Measurements from ENCODE around the gene CCDC148. TPM values are rescaled to one million over a fixed set of nuclear protein-coding genes. Genes with fewer than 3 reads are reported as not detected.

The CCDC148 gene
- total and polyA plus RNA-seq, 2 donors from 2014 or later = 6.6 to 21.0 TPM

DNA sequence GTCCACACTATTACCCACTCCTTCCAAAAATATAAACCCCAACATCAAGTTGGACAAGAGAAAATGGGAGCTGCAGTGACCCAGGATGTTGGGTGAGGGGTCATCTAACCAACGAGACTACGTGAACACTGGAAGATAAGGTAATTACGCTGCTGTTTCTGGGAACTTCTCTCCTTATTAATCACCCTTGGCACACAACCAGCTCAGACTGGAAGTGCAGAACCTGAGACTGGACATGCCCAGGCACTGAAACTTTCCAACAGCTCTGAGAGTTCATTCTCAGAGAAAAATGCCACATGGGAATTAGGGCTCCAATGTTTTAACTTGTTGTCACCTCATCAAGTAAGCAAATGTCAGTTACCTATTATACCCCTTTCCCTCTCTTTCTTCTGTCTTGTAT lies 135.3 kb downstream of the CCDC148 start:
- no peak for TF ChIP-seq CTCF (IDR thresholded peaks at IDR 0.05; ENCODE audit: borderline replicate concordance, extremely low read depth, insufficient read depth)
- Histone ChIP-seq H3K27ac (ENCODE audit: low read depth in 2 of 2, low read length in 2 of 2) (no peak overlapping the region), H3K27me3 (ENCODE audit: control insufficient read depth, insufficient read depth, low read length) (no peaks in the 10 kb centered on the region), H3K9ac (ENCODE audit: low read length in 3 of 3) (no peak overlapping the region), H3K4me3 (ENCODE audit: low read length in 3 of 3) (no peak overlapping the region), H3K4me1 (ENCODE audit: control insufficient read depth in 2 of 3, insufficient read depth in 2 of 3, low read depth in 1 of 3, low read length in 3 of 3) (no peaks in the 10 kb centered on the region), H3K36me3 (ENCODE audit: control insufficient read depth in 2 of 3, insufficient read depth in 3 of 3, low read length in 3 of 3) (no peaks in the 10 kb centered on the region), H3K9me3 (ENCODE audit: control insufficient read depth in 2 of 3, insufficient read depth in 1 of 3, low read length in 3 of 3) (no peaks in the 10 kb centered on the region)
- DNase-seq = no peak
- no peak for FAIRE-seq
- intact Hi-C loops (cut with DNase I) = no loop called here

DNA sequence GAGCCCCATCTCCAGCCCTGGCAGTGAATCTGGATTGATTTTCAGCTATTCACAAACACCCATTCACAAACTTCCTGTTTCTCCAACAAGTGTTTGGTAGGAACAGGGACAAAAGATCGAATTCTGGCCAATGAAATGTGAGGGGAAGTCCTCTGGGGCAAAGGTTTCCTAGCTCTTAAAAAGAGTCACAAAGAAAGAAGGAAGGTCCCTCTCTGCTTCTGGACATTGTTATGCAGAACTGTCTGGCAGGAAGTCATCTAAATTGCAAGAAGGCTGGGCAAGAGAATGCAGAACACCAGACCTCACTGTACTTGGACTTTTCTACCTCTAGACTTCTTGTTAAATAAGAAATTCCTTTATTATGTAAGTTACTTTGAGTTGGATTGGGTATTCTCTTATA lies 137.3 kb downstream of the CCDC148 start:
- no peak for DNase-seq
- no peak for FAIRE-seq
- Histone ChIP-seq H3K4me1 (ENCODE audit: control insufficient read depth in 2 of 3, insufficient read depth in 2 of 3, low read depth in 1 of 3, low read length in 3 of 3) (no peaks in the 10 kb centered on the region), H3K27ac (ENCODE audit: low read depth in 2 of 2, low read length in 2 of 2) (no peak overlapping the region), H3K4me3 (ENCODE audit: low read length in 3 of 3) (no peak overlapping the region), H3K9ac (ENCODE audit: low read length in 3 of 3) (no peak overlapping the region), H3K36me3 (ENCODE audit: control insufficient read depth in 2 of 3, insufficient read depth in 3 of 3, low read length in 3 of 3) (no peaks in the 10 kb centered on the region), H3K27me3 (ENCODE audit: control insufficient read depth, insufficient read depth, low read length) (no peaks in the 10 kb centered on the region), H3K9me3 (ENCODE audit: control insufficient read depth in 2 of 3, insufficient read depth in 1 of 3, low read length in 3 of 3) (no peaks in the 10 kb centered on the region)
- TF ChIP-seq CTCF (IDR thresholded peaks at IDR 0.05; ENCODE audit: borderline replicate concordance, extremely low read depth, insufficient read depth) = no peak
- intact Hi-C loops (cut with DNase I) = no loop called here

DNA sequence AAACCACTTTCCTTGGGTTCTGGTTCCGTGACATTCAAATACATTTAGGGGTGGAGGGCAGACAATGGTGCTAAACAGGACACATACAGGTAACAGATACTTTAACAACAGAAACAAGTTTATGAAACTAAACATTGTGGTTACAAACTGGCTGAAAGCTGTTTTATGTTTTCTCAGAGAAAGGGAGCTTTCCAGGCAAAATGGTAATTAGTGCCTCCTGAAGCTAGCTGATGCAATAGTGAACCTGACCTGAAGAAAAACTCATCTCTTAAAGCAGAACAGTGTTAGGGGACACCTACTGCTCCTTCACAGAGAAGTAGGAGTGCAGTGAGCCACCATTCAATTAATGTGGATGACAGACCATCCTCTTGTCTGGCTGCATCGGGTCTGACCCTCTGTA lies 138.9 kb downstream of the CCDC148 start:
- H3K36me3 ChIP-seq (ENCODE audit: control insufficient read depth in 2 of 3, insufficient read depth in 3 of 3, low read length in 3 of 3) = no peaks in the 10 kb centered on the region
- no peak overlapping the region for H3K9ac ChIP-seq (ENCODE audit: low read length in 3 of 3)
- H3K4me1 ChIP-seq (ENCODE audit: control insufficient read depth in 2 of 3, insufficient read depth in 2 of 3, low read depth in 1 of 3, low read length in 3 of 3) = no peaks in the 10 kb centered on the region
- intact Hi-C loops (cut with DNase I) = no loop called here
- no peak overlapping the region for H3K27ac ChIP-seq (ENCODE audit: low read depth in 2 of 2, low read length in 2 of 2)
- H3K9me3 ChIP-seq (ENCODE audit: control insufficient read depth in 2 of 3, insufficient read depth in 1 of 3, low read length in 3 of 3) = no peaks in the 10 kb centered on the region
- H3K4me3 ChIP-seq (ENCODE audit: low read length in 3 of 3) = no peak overlapping the region
- no peak for FAIRE-seq
- no peak for TF ChIP-seq CTCF (IDR thresholded peaks at IDR 0.05; ENCODE audit: borderline replicate concordance, extremely low read depth, insufficient read depth)
- no peaks in the 10 kb centered on the region for H3K27me3 ChIP-seq (ENCODE audit: control insufficient read depth, insufficient read depth, low read length)
- no peak for DNase-seq

DNA sequence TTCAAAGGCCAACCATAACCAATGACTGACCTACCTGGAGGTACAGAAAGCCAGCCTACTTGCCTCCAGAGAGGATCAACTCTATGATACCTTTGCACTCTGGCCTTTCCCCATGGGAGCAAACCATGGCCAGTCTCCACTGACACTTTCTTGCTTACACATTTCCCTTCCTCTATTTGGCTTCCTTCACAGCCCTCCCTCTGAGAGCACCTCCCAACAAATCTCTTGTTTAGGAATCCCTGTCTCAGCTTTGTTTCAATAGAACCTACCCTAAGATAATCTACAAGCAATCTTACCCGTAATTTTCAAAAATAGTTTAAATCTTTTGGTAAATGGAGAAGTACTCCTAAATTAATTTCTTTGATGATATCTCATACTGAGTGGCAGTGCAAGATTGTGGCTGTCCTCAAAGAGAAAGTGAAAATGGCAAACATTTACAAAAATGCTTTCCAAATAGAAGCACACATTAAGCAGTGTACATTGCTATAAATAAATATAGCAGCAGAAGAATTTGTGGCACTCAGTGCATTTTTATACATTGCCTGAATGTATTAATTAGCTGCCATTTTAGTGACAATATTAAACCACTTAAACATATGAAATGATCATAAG lies 140.6 kb downstream of the CCDC148 start:
- H3K27me3 ChIP-seq (ENCODE audit: control insufficient read depth, insufficient read depth, low read length) = no peaks in the 10 kb centered on the region
- TF ChIP-seq CTCF (IDR thresholded peaks at IDR 0.05; ENCODE audit: borderline replicate concordance, extremely low read depth, insufficient read depth) = no peak
- FAIRE-seq (no peak), DNase-seq (no peak)
- no peak overlapping the region for H3K4me3 ChIP-seq (ENCODE audit: low read length in 3 of 3)
- intact Hi-C loops (cut with DNase I) = no loop called here
- no peak overlapping the region for H3K27ac ChIP-seq (ENCODE audit: low read depth in 2 of 2, low read length in 2 of 2)
- no peaks in the 10 kb centered on the region for H3K36me3 ChIP-seq (ENCODE audit: control insufficient read depth in 2 of 3, insufficient read depth in 3 of 3, low read length in 3 of 3)
- H3K9me3 ChIP-seq (ENCODE audit: control insufficient read depth in 2 of 3, insufficient read depth in 1 of 3, low read length in 3 of 3) = no peaks in the 10 kb centered on the region
- H3K9ac ChIP-seq (ENCODE audit: low read length in 3 of 3) = no peak overlapping the region
- no peaks in the 10 kb centered on the region for H3K4me1 ChIP-seq (ENCODE audit: control insufficient read depth in 2 of 3, insufficient read depth in 2 of 3, low read depth in 1 of 3, low read length in 3 of 3)
